Mesodermal cell (in vitro differentiated cells): ENCODE results near the gene CEACAM6. TPM values are rescaled to one million over a fixed set of nuclear protein-coding genes. Genes with fewer than 3 reads are reported as not detected.
"Not testable (repeated sequence)": the region's sequence is repeated elsewhere in the genome, so short reads cannot be mapped to it uniquely, and the experiment has no call there.

Experiments
- H3K27ac ChIP-seq: 2 replicates; pipeline ENCODE4 v1.7.0; 2013; ENCODE audit warnings: mild to moderate bottlenecking, low read depth, low read length, moderate library complexity; ENCODE audit not compliant: severe bottlenecking
- H3K36me3 ChIP-seq: 2 replicates; pipeline ENCODE4 v1.7.1; 2013; ENCODE audit warnings: mild to moderate bottlenecking, low read length, moderate library complexity; ENCODE audit not compliant: control insufficient read depth, insufficient read depth
- H3K4me1 ChIP-seq: one replicate; pipeline ENCODE4 v1.7.1; 2013; ENCODE audit warnings: mild to moderate bottlenecking, low read length; ENCODE audit not compliant: insufficient read depth, control insufficient read depth, poor library complexity, severe bottlenecking
- H3K4me3 ChIP-seq: 2 replicates; pipeline ENCODE4 v1.7.0; 2013; ENCODE audit warnings: low read length, control low read depth, mild to moderate bottlenecking; ENCODE audit not compliant: insufficient read depth, poor library complexity, severe bottlenecking; ENCODE audit errors: extremely low read depth
- H3K9me3 ChIP-seq: 2 replicates; pipeline ENCODE4 v1.7.1; 2013; ENCODE audit warnings: mild to moderate bottlenecking, low read length, moderate library complexity; ENCODE audit not compliant: control insufficient read depth
- WGBS, 2 experiments: methylation state at CpG; one replicate each; pipeline ENCODE4 v1.1.5; 2013; ENCODE audit warnings: missing lambda C conversion rate in 2 of 2; ENCODE audit not compliant: insufficient coverage in 2 of 2; 5-methylcytosine and 5-hydroxymethylcytosine counted together
- polyA plus RNA-seq, 2 experiments: library from polyadenylated mRNA; stranded (reverse); fragments of 50-300 nt; gene quantifications; one replicate each; pipeline ENCODE4 v1.2.3, GENCODE V29; 2013

The CEACAM6 gene
- not detected for polyA plus RNA-seq (2013, experiment 1 of 2)
- not detected for polyA plus RNA-seq (2013, experiment 2 of 2)

DNA sequence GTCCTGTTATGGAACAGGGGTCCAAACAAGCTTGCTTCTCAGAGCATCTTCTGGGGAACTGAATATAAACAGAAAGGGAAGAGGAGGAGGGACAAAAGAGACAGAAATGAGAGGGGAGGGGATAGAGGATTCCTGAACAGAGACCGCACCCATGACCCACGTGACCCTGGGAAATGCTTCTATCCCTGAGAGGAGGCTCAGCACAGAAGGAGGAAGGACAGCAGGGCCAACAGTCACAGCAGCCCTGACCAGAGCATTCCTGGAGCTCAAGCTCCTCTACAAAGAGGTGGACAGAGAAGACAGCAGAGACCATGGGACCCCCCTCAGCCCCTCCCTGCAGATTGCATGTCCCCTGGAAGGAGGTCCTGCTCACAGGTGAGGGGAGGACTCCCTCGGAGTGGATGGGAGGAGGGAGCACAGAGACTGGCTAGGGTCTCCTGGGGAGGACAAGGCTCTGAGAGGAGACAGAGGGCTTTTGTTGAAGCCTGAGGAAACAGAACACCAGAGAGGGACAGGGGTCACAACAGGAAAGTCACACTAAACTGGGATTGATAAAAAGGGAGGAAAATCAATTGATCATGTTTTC, at the start of gene CEACAM6:
Gene CEACAM6 (plus strand): TSS at position 203 of the 586 bp plus-strand sequence. CDS start 109 bp downstream, at position 312.
- H3K27ac ChIP-seq: no peak within 1 kb of the TSS
- no peak within 1 kb of the TSS for H3K4me3 ChIP-seq
- H3K9me3 ChIP-seq: no peaks in the 10 kb centered on the region
- H3K4me1 ChIP-seq: no peaks in the 10 kb centered on the region
- 33 to 57% methylated on average over 3 of the region's 3 CpGs for WGBS, 2 experiments
- H3K36me3 ChIP-seq: no peaks in the 10 kb centered on the region

DNA sequence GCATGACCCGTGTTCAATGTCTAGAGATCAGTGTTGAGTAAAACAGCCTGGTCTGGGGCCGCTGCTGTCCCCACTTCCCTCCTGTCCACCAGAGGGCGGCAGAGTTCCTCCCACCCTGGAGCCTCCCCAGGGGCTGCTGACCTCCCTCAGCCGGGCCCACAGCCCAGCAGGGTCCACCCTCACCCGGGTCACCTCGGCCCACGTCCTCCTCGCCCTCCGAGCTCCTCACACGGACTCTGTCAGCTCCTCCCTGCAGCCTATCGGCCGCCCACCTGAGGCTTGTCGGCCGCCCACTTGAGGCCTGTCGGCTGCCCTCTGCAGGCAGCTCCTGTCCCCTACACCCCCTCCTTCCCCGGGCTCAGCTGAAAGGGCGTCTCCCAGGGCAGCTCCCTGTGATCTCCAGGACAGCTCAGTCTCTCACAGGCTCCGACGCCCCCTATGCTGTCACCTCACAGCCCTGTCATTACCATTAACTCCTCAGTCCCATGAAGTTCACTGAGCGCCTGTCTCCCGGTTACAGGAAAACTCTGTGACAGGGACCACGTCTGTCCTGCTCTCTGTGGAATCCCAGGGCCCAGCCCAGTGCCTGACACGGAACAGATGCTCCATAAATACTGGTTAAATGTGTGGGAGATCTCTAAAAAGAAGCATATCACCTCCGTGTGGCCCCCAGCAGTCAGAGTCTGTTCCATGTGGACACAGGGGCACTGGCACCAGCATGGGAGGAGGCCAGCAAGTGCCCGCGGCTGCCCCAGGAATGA, 48.4 kb upstream of the CEACAM6 start:
- no peak overlapping the region for H3K27ac ChIP-seq
- H3K4me1 ChIP-seq: no peaks in the 10 kb centered on the region
- 21 to 27% methylated on average over 19 to 25 of the region's 26 CpGs for WGBS, 2 experiments
- no peak overlapping the region for H3K4me3 ChIP-seq
- no peaks in the 10 kb centered on the region for H3K36me3 ChIP-seq
- H3K9me3 ChIP-seq: no peaks in the 10 kb centered on the region

DNA sequence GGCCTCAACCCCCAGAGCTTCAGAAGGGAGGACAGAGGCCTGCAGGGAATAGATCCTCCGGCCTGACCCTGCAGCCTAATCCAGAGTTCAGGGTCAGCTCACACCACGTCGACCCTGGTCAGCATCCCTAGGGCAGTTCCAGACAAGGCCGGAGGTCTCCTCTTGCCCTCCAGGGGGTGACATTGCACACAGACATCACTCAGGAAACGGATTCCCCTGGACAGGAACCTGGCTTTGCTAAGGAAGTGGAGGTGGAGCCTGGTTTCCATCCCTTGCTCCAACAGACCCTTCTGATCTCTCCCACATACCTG, 47.9 kb upstream of the CEACAM6 start:
- WGBS, 2 experiments: 55 to 60% methylated on average over 3 to 5 of the region's 5 CpGs
- H3K9me3 ChIP-seq: no peaks in the 10 kb centered on the region
- H3K27ac ChIP-seq: no peak overlapping the region
- H3K4me3 ChIP-seq: no peak overlapping the region
- no peaks in the 10 kb centered on the region for H3K4me1 ChIP-seq
- no peaks in the 10 kb centered on the region for H3K36me3 ChIP-seq

DNA sequence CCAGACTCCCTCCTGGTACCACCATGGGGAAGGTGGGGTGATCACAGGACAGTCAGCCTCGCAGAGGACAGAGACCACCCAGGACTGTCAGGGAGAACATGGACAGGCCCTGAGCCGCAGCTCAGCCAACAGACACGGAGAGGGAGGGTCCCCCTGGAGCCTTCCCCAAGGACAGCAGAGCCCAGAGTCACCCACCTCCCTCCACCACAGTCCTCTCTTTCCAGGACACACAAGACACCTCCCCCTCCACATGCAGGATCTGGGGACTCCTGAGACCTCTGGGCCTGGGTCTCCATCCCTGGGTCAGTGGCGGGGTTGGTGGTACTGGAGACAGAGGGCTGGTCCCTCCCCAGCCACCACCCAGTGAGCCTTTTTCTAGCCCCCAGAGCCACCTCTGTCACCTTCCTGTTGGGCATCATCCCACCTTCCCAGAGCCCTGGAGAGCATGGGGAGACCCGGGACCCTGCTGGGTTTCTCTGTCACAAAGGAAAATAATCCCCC, 47.4 kb upstream of the CEACAM6 start:
- H3K36me3 ChIP-seq: no peaks in the 10 kb centered on the region
- H3K4me3 ChIP-seq: no peak overlapping the region
- H3K4me1 ChIP-seq: no peaks in the 10 kb centered on the region
- WGBS, 2 experiments: 68 to 75% methylated on average over 3 of the region's 5 CpGs
- H3K9me3 ChIP-seq: no peaks in the 10 kb centered on the region
- H3K27ac ChIP-seq: no peak overlapping the region

DNA sequence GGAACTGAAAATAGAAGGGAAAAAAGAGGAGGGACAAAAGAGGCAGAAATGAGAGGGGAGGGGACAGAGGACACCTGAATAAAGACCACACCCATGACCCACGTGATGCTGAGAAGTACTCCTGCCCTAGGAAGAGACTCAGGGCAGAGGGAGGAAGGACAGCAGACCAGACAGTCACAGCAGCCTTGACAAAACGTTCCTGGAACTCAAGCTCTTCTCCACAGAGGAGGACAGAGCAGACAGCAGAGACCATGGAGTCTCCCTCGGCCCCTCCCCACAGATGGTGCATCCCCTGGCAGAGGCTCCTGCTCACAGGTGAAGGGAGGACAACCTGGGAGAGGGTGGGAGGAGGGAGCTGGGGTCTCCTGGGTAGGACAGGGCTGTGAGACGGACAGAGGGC, 46.8 kb upstream of the CEACAM6 start, which contains the start of gene CEACAM5:
Gene CEACAM5 (plus strand): TSS at position 146 of the 400 bp plus-strand sequence. CDS start 106 bp downstream, at position 252.
- Histone ChIP-seq H3K4me3 (no peak within 1 kb of the TSS), H3K27ac (no peak within 1 kb of the TSS), H3K4me1 (no peaks in the 10 kb centered on the region), H3K36me3 (no peaks in the 10 kb centered on the region), H3K9me3 (no peaks in the 10 kb centered on the region)
- 16 to 38% methylated on average over 2 to 3 of the region's 4 CpGs for WGBS, 2 experiments

DNA sequence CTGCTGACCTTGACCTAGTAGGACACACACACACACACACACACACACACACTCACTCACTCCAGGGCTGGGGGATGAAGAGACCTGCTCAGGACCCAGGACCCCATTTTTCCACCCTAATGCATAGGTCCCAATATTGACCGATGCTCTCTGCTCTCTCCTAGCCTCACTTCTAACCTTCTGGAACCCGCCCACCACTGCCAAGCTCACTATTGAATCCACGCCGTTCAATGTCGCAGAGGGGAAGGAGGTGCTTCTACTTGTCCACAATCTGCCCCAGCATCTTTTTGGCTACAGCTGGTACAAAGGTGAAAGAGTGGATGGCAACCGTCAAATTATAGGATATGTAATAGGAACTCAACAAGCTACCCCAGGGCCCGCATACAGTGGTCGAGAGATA, 45.8 kb upstream of the CEACAM6 start:
- not testable (repeated sequence) for H3K4me3 ChIP-seq, H3K36me3 ChIP-seq, H3K4me1 ChIP-seq, H3K27ac ChIP-seq, H3K9me3 ChIP-seq
- WGBS, 2 experiments: 75 to 83% methylated on average over 5 of the region's 8 CpGs

DNA sequence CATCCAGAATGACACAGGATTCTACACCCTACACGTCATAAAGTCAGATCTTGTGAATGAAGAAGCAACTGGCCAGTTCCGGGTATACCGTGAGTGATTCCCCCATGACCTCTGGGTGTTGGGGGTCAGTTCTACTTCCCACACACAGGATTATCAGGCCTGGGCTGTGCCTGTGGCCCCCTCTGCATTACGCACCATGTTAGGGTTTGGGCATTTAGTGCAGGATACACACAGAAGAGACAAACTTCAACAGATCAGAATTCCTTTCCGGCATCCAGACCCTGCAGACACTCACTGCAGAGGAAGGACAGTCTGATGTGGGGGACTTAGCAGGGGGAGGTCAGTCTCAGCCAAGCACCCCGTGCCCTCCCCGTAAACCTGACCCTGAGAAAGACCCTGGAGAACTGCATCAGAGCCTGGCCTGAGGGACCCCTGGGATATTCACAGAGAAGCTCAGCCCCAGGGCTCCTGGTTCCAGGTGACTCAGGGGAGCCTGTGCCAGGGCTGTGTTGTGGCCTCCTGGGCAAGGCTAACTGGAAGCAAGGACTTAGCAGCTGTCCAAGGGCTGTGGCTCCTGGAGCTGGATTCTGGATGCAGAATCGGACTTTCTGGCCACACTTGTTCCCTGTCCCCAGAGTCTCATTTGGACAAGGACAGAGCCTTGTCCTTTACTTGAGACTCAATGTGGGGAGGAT, 45.2 kb upstream of the CEACAM6 start:
- 69 to 70% methylated on average over 6 of the region's 8 CpGs for WGBS, 2 experiments
- H3K4me1 ChIP-seq: no peaks in the 10 kb centered on the region

DNA sequence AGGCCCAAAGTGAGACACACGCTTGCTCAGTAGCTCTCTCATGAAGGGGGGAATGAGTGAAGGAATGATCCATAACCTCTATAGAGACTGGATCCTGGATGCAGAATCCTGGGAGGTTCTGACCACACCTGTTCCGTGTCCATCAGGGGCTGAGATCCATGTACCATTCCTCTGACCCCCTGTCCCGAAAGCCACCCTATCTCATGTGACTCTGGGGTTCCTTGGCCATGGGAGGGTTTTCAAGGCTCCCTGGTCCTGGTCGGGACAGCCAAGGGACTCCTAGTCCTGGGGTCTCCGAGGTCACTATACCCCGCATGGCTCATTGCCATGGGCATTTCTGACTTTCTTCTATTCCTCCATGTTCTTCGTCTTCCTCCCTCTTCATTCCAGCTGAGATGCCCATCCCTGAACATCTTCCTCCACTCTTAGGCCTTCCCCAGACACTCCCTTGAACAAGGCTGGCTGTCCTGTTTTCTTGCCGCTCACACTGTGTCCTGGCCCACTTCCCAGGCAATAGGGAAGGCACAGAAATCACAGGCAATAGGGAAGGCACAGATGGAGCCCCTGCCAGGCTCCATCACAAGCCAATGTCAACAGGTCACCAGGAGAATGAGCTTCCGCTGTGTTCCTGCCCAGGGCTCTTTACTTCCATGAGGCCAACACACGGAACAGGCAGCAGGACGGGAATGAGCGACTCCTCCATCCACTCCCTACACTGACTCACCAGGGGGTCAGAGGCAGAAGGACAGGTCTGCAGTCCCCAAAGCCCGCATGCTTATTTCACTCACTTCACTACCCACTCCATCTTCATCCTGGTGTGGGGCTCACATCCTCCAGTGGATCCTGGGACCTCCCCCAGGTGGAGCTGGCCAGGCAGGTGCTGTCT, 43.7 kb upstream of the CEACAM6 start:
- H3K27ac ChIP-seq: no peak overlapping the region
- 56 to 72% methylated on average over 10 to 13 of the region's 13 CpGs for WGBS, 2 experiments
- no peak overlapping the region for H3K4me3 ChIP-seq
- no peaks in the 10 kb centered on the region for H3K4me1 ChIP-seq
- no peaks in the 10 kb centered on the region for H3K9me3 ChIP-seq
- H3K36me3 ChIP-seq: no peaks in the 10 kb centered on the region

More for the DNA sequence above, 45.2 kb upstream of the CEACAM6 start:
- no peaks in the 10 kb centered on the region for H3K36me3 ChIP-seq
- H3K4me3 ChIP-seq: no peak overlapping the region
- no peak overlapping the region for H3K27ac ChIP-seq
- no peaks in the 10 kb centered on the region for H3K9me3 ChIP-seq

DNA sequence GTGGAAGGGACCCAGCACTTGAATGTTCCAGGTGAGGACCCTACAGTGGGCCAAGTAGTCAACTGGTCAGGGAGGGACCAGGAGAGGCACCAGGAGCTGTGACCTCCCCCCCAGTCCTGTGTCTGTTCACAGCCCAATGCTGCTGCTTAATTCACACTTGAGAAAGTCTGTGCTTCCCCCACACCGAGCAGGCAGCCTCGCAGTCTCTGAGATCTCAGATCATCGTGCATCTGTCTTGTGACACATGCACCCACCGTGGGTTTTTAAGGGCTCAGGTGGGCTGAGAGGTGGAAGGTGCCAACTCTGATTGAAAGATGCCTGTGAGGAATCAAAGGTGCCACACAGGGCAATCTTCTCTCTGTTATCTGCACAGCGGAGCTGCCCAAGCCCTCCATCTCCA, 40.7 kb upstream of the CEACAM6 start:
- no peak overlapping the region for H3K4me3 ChIP-seq
- WGBS, 2 experiments: 50 to 51% methylated on average over 4 of the region's 5 CpGs
- no peak overlapping the region for H3K27ac ChIP-seq
- no peaks in the 10 kb centered on the region for H3K36me3 ChIP-seq
- H3K9me3 ChIP-seq: no peaks in the 10 kb centered on the region
- H3K4me1 ChIP-seq: no peaks in the 10 kb centered on the region

DNA sequence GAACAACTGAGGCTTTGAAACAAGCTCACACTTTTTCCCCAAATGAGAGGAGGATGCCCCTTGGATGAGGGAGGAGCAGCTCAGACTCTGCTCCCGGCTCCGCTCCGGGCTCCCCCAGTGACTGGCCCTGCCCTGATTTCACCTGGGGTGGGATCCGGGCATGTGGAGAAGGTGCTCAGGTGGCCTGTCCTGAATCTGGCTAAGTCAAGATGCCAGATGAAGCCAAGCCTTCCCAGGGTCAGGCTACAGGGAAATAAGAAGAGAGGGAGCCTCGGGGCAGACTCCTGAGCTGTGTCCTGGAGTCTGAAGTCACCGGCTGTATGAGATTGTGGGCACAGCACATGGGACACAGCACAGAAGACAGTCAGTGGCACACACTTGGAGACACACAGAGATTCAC, 36.6 kb upstream of the CEACAM6 start:
- no peak overlapping the region for H3K27ac ChIP-seq
- WGBS, 2 experiments: 73 to 76% methylated on average over 6 of the region's 6 CpGs
- H3K4me1 ChIP-seq: no peaks in the 10 kb centered on the region
- no peaks in the 10 kb centered on the region for H3K36me3 ChIP-seq
- no peaks in the 10 kb centered on the region for H3K9me3 ChIP-seq
- H3K4me3 ChIP-seq: no peak overlapping the region
